ENCODE results near the gene SLC5A12.

SLC5A12 gene, protein sequence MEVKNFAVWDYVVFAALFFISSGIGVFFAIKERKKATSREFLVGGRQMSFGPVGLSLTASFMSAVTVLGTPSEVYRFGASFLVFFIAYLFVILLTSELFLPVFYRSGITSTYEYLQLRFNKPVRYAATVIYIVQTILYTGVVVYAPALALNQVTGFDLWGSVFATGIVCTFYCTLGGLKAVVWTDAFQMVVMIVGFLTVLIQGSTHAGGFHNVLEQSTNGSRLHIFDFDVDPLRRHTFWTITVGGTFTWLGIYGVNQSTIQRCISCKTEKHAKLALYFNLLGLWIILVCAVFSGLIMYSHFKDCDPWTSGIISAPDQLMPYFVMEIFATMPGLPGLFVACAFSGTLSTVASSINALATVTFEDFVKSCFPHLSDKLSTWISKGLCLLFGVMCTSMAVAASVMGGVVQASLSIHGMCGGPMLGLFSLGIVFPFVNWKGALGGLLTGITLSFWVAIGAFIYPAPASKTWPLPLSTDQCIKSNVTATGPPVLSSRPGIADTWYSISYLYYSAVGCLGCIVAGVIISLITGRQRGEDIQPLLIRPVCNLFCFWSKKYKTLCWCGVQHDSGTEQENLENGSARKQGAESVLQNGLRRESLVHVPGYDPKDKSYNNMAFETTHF

DNA sequence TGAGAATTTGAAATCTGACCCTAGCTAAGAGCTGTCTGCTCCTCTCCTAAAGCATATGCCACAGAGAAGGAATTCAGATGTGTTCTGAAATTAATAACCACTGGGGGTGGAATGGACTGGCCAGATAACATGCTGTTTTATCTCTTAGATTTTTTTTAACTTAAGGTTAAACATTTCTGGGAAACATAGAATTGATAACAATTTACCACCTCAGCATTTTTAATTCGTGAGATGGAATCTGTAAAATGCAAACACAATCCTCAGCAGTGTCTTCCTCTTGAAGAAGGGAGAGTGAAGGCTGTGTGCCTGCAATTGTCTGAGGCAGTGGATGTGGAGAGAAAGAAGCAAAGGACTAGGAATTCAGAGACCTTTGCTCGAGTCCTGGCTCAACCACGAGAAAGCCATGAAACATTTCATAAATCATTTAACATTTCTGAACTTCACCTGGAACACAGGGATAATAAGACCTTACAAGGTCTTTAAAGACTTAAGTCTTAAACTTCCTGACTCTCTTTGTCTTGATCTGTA lies at the start of gene SLC5A12:
TSS of gene SLC5A12 (minus strand) at position 113 of the 528 bp plus-strand sequence. CDS start 346 bp downstream, outside the sequence.
- no peak for DNase-seq (ENCODE audit: low read depth)

DNA sequence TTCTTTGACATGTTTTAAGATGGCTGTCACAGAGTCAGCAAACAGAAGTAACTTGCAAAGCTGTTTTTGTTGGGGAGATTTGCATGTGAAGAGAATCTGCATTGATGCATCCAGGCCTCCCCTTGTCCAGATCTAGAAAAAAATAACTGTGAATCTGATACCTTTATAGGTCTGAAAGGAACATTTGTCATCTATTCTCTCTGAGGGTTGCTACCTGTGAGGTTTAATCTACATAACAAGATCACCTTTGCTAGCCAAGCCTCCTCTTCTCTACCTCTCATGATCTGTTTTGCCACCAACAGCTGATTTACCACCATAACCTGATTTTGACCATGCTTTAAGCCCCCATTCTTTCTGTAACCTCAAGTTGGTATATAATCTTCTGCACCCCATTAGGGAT lies 47.2 kb upstream of the SLC5A12 start:
- no peak for DNase-seq (ENCODE audit: low read depth)

DNA sequence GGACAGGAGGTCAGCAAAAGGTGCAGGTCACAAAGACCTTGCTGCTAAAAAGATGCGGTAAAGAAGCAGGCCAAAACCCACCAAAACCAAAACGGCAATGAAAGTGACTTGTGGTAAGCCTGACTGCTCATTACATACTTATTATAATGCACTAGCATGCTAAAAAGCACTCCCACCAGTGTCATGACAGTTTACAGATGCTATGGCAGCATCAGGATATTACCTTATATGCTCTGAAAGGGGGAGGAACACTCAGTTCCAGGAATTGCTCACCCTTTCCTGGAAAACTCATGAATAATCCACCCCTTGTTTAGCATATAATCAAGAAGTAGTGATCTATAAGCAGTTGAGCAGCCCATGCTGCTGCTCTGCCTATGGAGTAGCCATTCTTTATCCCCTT lies 45.2 kb upstream of the SLC5A12 start:
- no peak for DNase-seq (ENCODE audit: low read depth)

DNA sequence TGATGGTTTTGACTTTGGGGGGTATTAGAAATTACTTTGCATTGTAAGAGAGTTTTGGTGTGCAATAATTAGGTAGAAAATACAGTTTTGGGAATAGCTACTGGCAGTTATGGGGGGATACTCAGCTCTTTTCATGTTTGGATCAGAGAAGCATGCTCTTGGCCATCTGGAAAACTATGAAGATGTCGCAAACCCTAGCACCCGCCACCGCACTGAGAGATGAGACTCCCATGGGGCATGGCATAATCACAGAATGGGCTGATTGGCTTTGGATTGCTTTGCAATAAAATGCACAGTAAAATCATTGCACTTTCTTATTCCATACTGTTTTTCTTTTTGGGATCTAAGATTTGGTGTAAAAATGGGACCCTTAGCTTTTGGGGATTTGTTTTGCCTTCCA lies 43.5 kb upstream of the SLC5A12 start:
- DNase-seq (ENCODE audit: low read depth) = no peak

DNA sequence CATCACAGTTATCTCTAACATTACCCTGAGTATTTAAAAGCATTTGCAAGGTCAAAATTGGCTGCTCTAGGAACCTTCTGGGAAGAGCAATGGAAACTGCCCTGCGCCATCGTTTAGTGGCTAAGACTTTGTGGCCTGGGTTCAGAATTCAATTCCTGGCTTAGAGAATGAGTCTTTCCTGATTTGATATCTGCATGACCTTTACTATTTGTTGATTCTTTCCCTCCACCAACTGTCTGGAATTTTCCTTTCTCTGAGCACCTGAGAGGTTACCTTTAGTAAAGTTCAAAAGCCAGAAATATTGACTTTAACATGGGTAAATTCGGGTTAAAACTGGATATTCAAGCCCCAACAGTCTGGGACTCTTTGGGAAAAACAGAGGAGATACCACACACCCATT lies 43.0 kb upstream of the SLC5A12 start:
- DNase-seq (ENCODE audit: low read depth) = no peak

DNA sequence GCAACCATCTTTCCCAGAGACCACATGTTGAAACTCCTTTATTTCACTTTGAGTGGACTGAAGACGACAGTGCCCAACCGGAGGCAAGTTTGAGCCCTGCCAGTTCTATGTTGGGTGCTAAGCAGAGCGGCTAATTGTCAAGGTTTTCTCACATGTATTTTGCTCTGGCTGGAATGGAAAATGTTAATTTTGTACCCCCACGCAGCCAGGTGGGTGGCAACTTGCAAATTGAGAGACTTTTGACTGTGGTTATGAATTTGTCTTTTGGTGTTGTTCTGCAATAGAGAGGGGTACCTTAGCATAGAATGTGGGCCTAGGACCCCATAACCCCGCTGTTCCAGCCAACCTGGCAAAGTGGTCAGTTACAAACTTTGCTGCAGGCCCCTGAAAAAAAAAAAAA lies 42.5 kb upstream of the SLC5A12 start:
- DNase-seq (ENCODE audit: low read depth) = no peak

DNA sequence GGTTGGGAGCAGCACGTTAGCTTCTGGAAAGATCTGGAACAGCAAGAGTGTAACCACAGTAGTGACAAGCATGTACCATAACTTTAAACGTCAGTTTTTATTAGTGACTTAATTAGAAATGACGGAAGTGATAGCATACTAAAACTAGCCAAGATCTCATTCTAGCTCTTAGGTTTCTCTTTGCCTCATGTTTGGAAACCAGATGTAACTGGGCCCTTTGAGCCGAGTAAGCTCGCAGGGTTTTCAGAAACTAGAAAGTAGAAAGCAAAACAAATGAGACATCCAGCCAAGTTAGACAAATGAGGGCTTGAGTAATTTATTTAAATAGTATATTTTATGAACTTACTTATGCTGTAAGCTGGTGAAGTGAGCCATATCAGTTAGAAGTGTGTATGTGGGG lies 40.2 kb upstream of the SLC5A12 start:
- DNase-seq (ENCODE audit: low read depth) = no peak

DNA sequence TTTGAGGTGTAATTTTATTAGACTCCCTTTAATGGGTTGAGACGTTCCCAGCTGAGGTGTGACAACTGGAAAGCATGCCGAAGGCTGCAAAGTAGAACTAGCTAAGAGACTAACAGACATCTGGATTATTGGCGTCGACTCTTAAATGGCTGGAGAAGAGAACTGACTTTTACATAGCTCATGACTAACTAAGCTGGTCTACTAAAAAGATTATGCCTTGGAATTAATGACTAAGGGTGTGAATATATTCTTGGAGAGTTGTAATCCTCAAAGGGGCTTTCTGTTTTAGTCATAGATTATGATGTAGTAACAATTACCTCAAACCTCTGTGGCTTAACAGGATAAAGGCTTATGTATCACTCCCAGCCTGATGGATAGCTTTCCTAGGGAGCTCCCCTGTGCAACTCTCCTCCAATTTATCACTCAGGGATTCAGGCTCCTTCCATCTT lies 39.5 kb upstream of the SLC5A12 start:
- DNase-seq (ENCODE audit: low read depth) = no peak

DNA sequence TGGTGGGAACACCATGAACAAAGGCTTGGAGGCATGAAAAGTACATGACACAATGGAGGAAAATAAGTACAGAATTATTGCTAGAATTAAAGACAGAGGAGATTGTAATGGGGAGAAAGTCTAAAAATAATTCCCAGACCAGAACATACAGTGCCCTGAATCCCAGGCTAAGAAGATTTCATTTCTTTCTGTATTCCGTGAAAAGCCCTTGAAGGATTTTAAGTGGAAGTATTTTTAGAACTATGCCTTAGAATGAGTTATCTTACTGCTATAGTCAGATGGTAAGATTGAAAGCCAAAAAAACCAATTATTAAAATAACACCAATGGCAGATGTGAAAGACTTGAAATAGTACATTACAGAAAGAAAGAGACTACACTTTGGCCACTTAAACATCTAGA lies 36.1 kb upstream of the SLC5A12 start:
- DNase-seq (ENCODE audit: low read depth) = no peak

DNA sequence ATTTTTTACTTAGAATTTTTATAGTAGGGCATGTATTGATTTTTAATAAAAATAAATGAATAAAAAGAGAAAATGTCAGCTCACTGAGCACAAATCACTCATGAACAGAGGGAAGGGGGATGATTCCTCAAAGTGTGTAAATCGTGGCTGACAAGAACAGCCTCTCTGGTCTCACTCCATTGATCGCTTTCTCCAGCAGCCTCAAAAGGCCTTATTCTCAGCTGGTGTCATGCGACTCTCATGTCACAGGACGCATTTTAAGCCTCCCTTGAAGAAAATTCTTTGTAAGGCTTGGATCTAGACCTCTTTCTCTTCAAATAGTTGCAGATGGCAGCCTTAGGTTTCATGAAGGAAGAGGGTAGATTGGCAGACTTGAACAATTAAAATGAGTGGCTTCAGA lies 33.9 kb upstream of the SLC5A12 start:
- DNase-seq (ENCODE audit: low read depth) = no peak

DNA sequence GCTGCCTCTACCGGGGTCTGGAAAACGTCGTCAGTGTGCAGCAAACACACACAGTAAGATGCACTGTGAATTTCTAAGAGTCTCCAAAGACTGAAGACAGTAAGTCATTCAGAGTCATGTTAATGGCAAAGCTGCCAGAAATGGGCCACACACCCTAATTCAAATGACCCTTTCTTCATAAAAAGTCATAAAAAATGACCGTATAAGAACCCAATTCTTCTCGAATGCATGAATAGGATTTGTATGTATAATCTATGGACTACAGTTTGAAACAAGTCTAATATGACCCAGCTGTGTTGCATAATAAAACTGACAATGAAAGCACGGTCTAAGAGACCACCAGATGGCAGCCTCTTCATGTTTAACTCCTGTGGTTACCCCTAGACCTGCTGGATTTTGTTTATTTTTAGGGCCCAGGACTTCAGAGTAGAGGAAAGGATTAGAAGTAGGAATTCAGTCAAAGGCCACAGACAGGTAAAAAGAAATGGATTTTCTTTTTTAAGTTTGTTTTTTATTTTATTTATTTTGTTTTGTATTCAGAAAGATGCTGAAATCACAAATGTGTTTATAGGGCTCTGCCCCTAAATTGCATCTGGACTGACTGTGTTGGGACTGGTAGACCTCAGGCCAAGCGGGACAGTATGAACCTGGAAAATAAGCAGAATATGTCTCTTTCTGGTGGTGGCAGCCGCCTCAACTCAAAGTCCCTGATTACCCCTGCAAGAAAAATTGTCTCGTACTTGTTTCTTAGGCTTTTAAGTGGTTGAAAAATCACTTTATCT lies 32.1 kb upstream of the SLC5A12 start:
- DNase-seq (ENCODE audit: low read depth) = no peak

DNA sequence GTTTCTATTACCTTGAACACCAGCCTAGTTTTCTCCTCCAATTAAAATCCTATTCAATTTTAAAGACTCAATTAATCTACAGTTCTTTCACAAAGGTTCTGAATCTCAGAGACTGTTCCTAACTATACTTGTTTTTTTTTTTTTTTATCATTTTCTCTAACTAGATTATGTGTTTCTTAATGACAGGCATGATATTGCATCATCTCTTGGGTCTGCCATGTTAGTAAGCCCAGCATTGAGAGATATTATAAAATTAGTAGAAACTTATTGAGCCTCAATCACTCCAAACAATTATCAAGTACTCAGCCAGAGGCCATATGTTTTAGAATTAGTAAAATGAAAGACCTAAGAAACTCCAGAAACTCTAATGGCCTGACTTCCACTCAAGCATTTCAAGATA lies 28.1 kb upstream of the SLC5A12 start:
- DNase-seq (ENCODE audit: low read depth) = no peak

DNA sequence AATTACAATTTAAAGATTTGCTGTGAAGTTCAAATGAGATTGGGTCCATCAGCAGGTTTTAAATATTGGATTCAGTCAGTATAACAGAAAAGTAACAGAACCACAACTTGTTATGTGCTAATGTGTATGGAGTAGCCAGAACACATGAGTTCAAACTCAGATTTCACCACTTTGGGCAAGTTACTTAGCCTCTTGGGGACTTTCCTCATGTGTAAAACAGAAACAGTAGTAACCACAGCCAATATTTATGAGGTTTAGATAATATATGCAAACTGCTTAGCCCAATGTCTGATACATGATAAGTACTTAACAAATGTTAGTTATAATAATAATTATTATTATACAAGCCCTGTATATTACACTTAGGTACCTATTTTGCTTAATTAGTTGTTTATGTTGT lies 21.8 kb upstream of the SLC5A12 start:
- DNase-seq (ENCODE audit: low read depth) = no peak

DNA sequence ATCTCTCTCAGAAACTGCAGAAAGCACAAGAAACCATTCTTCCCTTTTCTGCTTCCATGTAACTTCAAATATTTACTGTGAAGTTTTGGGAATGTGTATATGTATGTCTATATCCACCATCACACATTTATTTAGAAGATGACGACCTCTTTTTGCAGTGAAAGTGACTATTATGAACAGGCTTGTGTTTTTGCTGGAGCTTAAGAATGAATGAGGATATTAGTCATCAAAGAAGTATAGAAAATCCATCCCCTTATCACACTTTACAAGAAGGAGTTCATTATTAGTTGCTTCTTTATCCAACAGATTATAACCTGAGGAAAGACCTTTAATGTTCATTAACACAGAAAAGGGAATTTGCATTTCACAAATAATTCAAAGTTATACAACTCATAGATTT lies 21.1 kb upstream of the SLC5A12 start:
- DNase-seq (ENCODE audit: low read depth) = no peak

DNA sequence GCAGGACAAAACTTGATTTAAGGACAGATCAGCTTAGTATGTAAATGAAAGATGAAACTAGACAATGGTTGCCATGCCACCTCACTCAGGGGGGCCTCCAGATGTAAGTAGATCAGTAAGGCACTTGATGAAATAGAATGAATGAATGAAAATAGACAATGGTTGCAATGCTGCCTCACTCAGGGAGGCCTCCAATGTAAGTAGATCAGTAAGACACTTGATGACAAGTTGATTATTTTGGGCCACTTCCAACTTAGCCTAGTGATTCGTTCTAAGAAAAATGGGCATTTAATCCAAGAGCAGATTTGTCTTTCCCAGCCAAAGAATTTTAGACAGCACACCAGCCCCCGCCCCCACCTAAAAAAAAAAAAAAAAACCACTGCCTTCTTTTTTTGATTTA lies 19.2 kb upstream of the SLC5A12 start:
- no peak for DNase-seq (ENCODE audit: low read depth)

DNA sequence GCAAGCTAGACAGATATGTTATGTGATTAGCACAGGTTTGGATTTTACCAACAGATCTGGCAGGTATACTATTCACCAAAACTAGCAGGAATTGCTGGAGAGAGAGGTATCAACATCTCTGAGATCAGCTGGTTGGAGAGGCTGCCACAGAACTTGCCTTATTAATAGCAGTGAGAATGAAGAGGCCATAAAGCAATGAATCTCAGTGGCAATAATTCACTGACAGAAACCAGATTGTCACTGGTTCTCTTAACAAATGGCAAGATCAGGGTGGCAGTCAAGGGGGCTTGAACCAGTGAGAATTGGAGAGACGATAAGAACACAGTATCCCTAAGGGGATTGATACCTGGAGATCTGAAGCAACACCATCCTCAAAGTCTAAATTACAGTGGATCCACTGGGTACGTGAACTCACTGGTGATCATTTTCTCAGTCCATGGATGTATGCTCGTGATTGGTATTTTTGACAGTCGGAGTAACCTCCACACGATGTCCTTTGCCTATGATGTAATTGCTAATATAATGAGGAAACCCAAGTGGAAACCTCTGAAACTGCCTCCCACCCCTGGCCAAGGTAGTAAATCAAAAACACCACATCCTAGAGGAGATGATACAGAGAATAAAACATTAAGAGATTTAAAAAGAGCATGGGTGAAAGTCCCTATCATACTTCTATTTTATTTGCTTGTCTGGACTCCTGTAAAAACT lies 17.7 kb upstream of the SLC5A12 start:
- no peak for DNase-seq (ENCODE audit: low read depth)

DNA sequence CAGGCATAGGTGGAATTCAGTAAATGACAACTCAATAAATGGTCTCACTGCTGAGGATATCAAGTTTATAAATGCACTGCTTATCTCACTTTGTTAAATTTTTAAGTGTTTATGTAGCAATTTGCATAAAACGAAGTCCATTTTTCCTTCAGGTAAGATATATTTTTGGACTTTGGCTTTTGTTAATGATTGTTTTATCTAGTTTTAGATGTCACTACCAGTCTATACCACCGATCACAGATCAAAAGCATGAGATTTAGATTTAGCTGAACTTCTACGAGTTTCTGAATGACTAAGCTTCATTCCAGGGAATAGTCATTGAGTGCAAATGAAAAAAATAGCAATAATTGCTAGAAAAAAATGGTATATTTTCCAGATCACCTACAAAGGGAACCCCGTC lies 12.8 kb upstream of the SLC5A12 start:
- no peak for DNase-seq (ENCODE audit: low read depth)

DNA sequence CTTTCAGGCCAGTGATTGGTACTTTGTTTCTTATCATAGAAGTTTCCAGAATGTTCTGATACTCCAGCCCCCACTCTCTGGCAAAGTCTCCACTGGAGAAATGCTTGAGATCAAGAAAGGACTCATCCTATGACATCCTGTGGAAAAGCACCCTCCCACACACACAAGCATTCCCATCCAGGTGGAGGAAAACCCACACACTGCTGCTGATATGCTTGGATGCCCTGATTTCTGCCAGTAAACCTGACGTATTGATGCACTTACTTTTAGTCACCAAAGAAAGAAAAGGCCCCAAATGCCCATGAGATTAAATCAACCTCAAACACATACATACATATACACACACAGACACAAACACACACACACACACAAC lies 9.2 kb upstream of the SLC5A12 start:
- DNase-seq (ENCODE audit: low read depth) = no peak

DNA sequence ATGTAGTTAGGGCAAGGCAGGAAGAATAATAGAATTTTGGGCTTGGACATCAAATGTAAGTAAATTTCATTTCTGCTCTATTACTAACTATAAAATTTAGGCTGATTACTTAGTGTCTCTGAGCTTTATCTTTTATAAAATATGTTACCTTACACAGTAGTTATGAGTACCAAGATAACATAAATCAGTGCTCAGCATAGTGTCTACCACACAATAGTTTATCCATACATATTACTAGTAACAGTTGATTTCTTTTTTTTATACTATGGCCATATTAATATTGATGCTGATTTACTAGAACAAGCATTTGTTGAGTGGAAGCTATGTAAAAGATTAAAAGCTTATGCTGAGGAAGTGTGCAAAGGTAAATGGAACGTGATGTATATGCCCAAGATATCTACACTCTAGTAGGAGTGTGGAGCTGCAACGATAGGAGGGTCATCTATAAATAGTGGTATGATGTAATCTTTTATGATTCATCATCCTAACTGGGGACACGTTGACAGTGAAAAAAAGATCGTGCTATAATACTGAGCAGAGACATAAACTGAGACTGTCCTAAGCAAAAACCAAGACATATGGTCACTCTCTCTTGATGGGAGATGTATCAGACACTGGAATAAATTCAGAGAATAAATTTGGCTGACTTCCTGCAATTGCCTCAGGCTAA lies 8.7 kb upstream of the SLC5A12 start:
- no peak for DNase-seq (ENCODE audit: low read depth)

DNA sequence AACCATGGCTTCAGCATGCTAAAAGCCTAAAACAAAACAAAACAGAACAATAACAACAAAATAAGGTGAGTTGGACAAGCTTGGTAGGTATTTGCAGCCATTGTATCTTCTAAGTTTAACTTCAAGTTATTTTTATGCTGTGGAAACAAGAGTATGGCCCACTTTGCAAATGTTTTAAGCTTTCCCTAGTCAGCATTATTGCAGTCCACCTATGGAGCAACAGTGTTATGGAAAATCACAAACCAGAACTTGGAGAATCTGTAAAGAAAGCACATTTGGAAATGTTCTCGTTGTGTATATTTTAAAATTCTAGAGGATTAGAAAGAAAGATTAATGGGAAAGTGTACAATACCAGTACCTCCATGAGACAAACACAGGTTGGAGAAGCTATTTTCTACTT lies 7.4 kb upstream of the SLC5A12 start:
- DNase-seq (ENCODE audit: low read depth) = no peak

DNA sequence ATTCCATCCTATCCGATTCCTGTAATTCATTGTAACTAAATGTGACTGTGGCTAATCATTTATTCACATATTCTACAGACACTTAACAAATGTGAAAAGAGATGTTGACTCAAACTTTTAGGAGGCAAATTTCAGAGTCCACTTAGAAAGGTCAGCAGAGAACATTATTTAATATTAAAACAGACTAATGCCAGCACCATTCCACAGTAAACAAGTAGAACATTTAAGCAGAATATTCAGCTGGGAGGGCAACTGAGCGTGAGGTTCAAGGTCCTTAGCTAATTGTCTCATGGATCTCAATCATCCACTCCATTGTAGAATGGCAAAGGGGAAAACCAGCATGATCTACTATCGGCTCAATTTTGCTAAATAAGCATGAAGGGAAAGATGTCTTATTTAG lies 5.1 kb upstream of the SLC5A12 start:
- DNase-seq (ENCODE audit: low read depth) = no peak

DNA sequence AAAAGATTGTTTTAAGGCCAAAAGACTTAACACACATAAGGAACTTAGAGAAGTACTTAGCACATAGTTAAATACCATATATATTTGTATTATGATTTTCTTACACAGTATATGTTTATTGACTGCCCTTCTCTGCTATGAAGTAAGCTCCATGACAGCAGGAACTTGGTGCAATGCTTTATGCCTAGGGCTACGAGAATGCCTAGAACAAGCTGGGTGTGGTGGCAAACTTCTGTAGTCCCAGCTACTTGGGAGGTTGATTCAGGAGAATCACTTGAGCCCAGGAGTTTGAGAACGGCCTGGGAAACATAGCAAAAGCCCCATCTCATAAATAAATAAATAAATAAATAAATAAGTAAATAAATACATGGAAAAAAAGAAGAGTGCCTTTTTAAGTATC lies 1.9 kb downstream of the SLC5A12 start:
- no peak for DNase-seq (ENCODE audit: low read depth)
